Temporal lobe (tissue), 1 donor: ENCODE measurements around the gene FBLN5. TPM values are rescaled to one million over a fixed set of nuclear protein-coding genes. Genes with fewer than 3 reads are reported as not detected.

Experiments
- total RNA-seq: library from RNA; depleted of rRNA; stranded (reverse); fragments of >200 nt; gene quantifications from one replicate; pipeline ENCODE4 v1.2.3, GENCODE V29; 2014

Gene FBLN5
- total RNA-seq, 1 donor from 2014 or later, result 3.2 TPM

Other genes starting within 250 kb of the FBLN5 start
- 0.74 TPM for gene CATSPERB, start 215.6 kb downstream of the FBLN5 start, total RNA-seq
- gene TC2N, start 80.2 kb downstream of the FBLN5 start, total RNA-seq, result 4.4 TPM
- 26.1 TPM for gene TRIP11, start 92.4 kb upstream of the FBLN5 start, total RNA-seq
- gene ATXN3, start 158.9 kb upstream of the FBLN5 start, total RNA-seq, result 23.1 TPM
- gene NDUFB1, start 174.0 kb upstream of the FBLN5 start, total RNA-seq, result 109 TPM
- gene CPSF2, start 174.3 kb upstream of the FBLN5 start, total RNA-seq, result 12.0 TPM